Tongue (tissue), 2 donors: ENCODE measurements around the gene PRKN. TPM values are rescaled to one million over a fixed set of nuclear protein-coding genes. Genes with fewer than 3 reads are reported as not detected.

Source experiments
- DNase-seq: peaks from one replicate; pipeline ENCODE4 v3.0.0-alpha.2; 2015
- total RNA-seq: library from RNA; depleted of rRNA; stranded (reverse); fragments of >200 nt; gene quantifications from one replicate; pipeline ENCODE4 v1.2.3, GENCODE V29; 2014

The PRKN gene
- total RNA-seq, 1 donor from 2014 or later = 7.0 TPM

- DNase-seq = peak; percentile 29
These were observed 1283.7 kb downstream of the PRKN start for GRCh38 chr6:161443848-161444247.

GRCh38 chr6:161442420-161442819 is 1285.1 kb downstream of the PRKN start:
- DNase-seq = no peak

- DNase-seq = no peak
These were observed 1287.3 kb downstream of the PRKN start for GRCh38 chr6:161440299-161440698.

- peak; percentile 85 for DNase-seq
These were observed 1288.5 kb downstream of the PRKN start for GRCh38 chr6:161439093-161439492.

GRCh38 chr6:161438430-161439030 is 1289.0 kb downstream of the PRKN start:
- DNase-seq = no peak

- no peak for DNase-seq
These were observed 1289.7 kb downstream of the PRKN start for GRCh38 chr6:161437851-161438250.

- no peak for DNase-seq
These were observed 1291.3 kb downstream of the PRKN start for GRCh38 chr6:161436106-161436876.

GRCh38 chr6:161435748-161436070 is 1291.9 kb downstream of the PRKN start:
- no peak for DNase-seq

GRCh38 chr6:161434921-161435747 is 1292.4 kb downstream of the PRKN start:
- DNase-seq = peak; percentile 74

GRCh38 chr6:161434350-161434749 is 1293.2 kb downstream of the PRKN start:
- no peak for DNase-seq

- no peak for DNase-seq
These were observed 1295.0 kb downstream of the PRKN start for GRCh38 chr6:161432546-161432945.

GRCh38 chr6:161429921-161430490 is 1297.6 kb downstream of the PRKN start:
- no peak for DNase-seq

GRCh38 chr6:161424421-161424820 is 1303.1 kb downstream of the PRKN start:
- no peak for DNase-seq

GRCh38 chr6:161422710-161423680 is 1304.6 kb downstream of the PRKN start:
- DNase-seq = peak; percentile 56

- DNase-seq = peak; percentile 96
These were observed 1309.1 kb downstream of the PRKN start for GRCh38 chr6:161418463-161418945.

GRCh38 chr6:161417717-161418462 is 1309.7 kb downstream of the PRKN start:
- DNase-seq = peak; percentile 91

- DNase-seq = no peak
These were observed 1312.2 kb downstream of the PRKN start for GRCh38 chr6:161415302-161415855.

- DNase-seq = no peak
These were observed 1312.9 kb downstream of the PRKN start for GRCh38 chr6:161414707-161415106.

GRCh38 chr6:161414180-161414579 is 1313.4 kb downstream of the PRKN start:
- DNase-seq = peak; percentile 44

GRCh38 chr6:161413355-161413771 is 1314.2 kb downstream of the PRKN start:
- DNase-seq = peak; percentile 90
